Measurements from ENCODE around the gene ZNF613.

ZNF613 gene

DNA sequence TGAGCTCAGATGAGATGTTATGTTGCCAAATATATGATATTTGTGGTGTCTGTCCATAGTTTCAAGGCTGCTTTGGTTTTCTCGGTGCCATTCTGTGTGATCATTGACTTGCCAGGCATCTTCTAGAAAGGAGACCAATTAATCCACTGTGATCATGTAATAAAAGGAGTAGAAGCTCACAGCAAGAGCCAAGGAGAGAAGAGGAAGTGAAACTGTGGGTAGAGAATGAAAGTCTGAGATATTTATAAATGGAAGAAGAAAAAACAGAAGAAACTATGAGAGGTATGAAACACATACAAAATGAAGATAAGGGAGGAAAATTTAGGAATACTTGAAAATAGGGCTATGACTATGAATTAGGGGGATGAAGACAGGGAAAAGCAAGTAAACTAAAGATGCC, 11.1 kb upstream of the ZNF613 start:
- TF ChIP-seq, protein P1, sequence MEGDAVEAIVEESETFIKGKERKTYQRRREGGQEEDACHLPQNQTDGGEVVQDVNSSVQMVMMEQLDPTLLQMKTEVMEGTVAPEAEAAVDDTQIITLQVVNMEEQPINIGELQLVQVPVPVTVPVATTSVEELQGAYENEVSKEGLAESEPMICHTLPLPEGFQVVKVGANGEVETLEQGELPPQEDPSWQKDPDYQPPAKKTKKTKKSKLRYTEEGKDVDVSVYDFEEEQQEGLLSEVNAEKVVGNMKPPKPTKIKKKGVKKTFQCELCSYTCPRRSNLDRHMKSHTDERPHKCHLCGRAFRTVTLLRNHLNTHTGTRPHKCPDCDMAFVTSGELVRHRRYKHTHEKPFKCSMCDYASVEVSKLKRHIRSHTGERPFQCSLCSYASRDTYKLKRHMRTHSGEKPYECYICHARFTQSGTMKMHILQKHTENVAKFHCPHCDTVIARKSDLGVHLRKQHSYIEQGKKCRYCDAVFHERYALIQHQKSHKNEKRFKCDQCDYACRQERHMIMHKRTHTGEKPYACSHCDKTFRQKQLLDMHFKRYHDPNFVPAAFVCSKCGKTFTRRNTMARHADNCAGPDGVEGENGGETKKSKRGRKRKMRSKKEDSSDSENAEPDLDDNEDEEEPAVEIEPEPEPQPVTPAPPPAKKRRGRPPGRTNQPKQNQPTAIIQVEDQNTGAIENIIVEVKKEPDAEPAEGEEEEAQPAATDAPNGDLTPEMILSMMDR (conservative IDR thresholded peaks at IDR 0.05; ENCODE audit: control insufficient read depth, insufficient read depth, low read depth, low read length): no peak
- H3K4me3 ChIP-seq (ENCODE audit: control insufficient read depth, low read depth, low read length): no peak overlapping the region
- DNase-seq (ENCODE audit: low read depth): no peak

DNA sequence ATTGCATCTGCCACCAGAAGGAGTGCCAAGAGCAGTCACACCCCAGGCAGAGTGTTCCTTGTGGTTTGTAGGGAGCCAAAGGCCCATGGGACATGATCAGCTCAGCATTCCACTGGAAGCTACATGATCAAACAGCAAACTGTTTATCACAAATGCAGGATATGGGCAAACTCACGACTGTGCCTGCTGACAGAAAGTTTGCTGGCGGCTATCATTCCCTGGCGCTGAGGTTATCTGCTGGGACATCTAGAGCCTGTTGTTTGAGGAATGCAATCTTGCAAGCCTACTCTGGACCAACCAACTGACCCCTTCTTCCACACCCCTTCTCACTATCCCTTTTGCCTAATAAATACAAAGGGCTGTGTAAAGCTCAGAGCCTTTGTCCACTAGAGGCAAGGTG, 7.7 kb upstream of the ZNF613 start:
- DNase-seq (ENCODE audit: low read depth): no peak
- TF ChIP-seq, protein P1 (conservative IDR thresholded peaks at IDR 0.05; ENCODE audit: control insufficient read depth, insufficient read depth, low read depth, low read length): no peak

DNA sequence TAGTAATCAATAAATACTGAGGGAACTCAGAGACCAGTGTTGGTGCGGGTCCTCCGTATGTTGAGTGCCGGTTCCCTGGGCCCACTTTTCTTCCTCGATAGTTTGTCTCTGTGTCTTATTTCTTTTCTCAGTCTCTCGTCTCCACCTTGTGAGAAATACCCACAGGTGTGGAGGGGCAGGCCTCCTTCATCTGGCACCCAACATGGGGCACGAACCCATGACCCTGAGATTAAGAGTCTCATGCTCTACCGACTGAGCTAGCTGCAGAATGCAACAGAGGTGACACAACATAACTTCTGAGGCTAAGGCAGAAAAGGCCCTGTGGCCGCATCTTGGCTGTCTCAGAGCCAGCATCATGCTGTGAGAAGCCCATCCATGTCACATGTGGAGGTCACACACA, 5.3 kb upstream of the ZNF613 start:
- H3K4me3 ChIP-seq (ENCODE audit: control insufficient read depth, low read depth, low read length): no peak overlapping the region
- DNase-seq (ENCODE audit: low read depth): no peak
- TF ChIP-seq, protein P1 (conservative IDR thresholded peaks at IDR 0.05; ENCODE audit: control insufficient read depth, insufficient read depth, low read depth, low read length): no peak

More for the DNA sequence above, 7.7 kb upstream of the ZNF613 start:
- no peak overlapping the region for H3K4me3 ChIP-seq (ENCODE audit: control insufficient read depth, low read depth, low read length)

DNA sequence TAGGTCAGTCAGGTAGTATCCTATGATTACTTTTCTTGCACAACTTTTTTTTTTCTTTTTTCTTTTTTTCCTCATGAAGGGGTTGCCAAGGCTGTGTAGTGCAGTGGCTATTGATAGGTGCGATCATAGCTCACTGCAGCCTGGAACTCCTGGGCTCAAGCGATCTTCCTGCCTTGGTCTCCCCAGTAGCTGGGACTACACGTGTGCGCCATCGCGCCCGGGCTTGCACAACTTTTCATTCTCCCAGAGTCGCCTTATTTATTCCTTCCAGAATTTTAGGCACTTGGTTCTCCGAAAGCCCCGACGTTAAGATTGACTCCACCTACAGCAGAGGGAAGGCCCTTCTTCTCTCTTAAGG, 867 bp upstream of the ZNF613 start:
- peak overlapping the region; percentile 98 for H3K4me3 ChIP-seq (ENCODE audit: control insufficient read depth, low read depth, low read length)
- no peak for DNase-seq (ENCODE audit: low read depth)
- TF ChIP-seq, protein P1 (conservative IDR thresholded peaks at IDR 0.05; ENCODE audit: control insufficient read depth, insufficient read depth, low read depth, low read length): no peak

DNA sequence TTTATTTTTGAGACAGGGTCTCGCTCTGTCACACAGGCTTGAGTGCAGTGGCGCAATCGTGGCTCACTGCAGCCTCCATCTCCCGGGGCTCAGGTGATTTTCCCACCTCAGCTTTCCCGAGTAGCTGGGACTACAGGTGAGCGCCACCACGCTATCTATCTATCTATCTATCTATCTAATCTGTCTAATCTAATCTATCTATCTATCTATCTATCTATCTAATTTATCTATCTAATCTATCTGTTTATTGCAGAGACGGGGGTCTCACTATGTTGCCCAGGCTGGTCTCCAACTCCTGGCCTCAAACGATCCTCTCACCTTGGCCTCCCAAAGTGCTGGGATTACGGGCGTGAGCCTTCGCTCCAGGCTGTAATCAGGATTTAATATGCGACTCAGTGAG, 587 bp downstream of the ZNF613 start:
- peak overlapping the region; percentile 98 for H3K4me3 ChIP-seq (ENCODE audit: control insufficient read depth, low read depth, low read length)
- DNase-seq (ENCODE audit: low read depth): no peak
- TF ChIP-seq, protein P1 (conservative IDR thresholded peaks at IDR 0.05; ENCODE audit: control insufficient read depth, insufficient read depth, low read depth, low read length): no peak

DNA sequence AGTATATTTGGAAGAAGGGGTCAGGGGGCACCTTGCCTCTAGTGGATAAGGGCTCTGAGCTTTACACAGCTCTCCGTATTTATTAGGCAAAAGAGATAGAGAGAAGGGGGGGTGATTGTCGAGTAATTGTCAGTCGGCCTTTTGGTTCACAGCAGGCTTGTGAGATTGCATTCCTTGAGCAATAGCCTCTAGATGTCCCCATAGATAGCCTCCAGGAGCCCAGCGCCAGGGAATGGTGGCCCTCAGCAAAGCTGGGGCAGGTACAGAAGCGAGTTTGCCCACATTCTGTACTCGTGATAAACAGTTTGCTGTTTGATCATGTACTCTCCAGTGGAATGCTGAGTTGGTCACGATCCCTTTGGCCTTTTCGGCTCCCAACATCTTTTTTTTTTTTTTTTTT, 4.6 kb downstream of the ZNF613 start:
- no peak overlapping the region for H3K4me3 ChIP-seq (ENCODE audit: control insufficient read depth, low read depth, low read length)
- TF ChIP-seq, protein P1 (conservative IDR thresholded peaks at IDR 0.05; ENCODE audit: control insufficient read depth, insufficient read depth, low read depth, low read length): no peak
- no peak for DNase-seq (ENCODE audit: low read depth)

DNA sequence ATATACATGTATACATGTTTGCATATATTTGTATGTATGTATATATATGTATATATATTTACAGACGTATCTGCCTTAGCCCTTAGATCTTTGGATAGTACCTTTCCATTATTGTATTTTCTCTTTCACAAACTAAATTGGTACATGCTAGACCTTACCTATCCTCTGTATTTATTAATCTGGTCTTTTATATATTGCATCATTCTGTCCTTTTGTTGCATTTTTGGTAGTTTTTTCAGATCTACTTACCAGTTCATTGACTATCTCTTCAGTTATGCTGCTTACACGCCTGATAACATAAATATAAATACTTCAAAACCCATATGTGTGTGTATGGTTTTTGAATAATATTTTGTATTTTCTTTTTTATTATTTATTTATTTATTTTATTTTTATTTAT, 11.7 kb downstream of the ZNF613 start:
- DNase-seq (ENCODE audit: low read depth): no peak
- TF ChIP-seq, protein P1 (conservative IDR thresholded peaks at IDR 0.05; ENCODE audit: control insufficient read depth, insufficient read depth, low read depth, low read length): no peak

More for the DNA sequence above, 11.7 kb downstream of the ZNF613 start:
- H3K4me3 ChIP-seq (ENCODE audit: control insufficient read depth, low read depth, low read length): no peak overlapping the region
